Superior temporal gyrus (tissue), 1 donor: ENCODE data around the gene PPP1R36.
"Not testable (repeated sequence)": the region's sequence is repeated elsewhere in the genome, so short reads cannot be mapped to it uniquely, and the experiment has no call there.

ENCODE experiments used
- DNase-seq: peaks from one replicate; pipeline ENCODE4 v3.0.0-alpha.2; 2016; ENCODE audit errors: extremely low spot score

PPP1R36 gene

DNA sequence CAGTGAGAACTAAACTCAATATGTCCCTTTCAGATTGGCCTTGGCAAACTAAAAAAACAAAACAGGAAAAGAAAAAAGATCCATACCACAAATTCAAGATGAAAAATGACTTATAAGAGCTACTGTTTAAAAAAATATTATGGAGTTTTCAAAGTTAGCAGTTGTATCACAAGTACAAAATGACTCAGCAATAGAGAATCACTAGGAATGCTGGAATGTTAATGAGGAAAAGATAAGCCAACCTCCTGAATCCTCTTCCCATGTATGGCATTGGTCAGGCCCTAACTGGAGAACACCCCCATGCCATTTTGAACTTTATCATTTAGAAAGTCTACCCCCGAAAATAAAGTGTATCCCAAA, 62.2 kb downstream of the PPP1R36 start:
- no peak for DNase-seq

DNA sequence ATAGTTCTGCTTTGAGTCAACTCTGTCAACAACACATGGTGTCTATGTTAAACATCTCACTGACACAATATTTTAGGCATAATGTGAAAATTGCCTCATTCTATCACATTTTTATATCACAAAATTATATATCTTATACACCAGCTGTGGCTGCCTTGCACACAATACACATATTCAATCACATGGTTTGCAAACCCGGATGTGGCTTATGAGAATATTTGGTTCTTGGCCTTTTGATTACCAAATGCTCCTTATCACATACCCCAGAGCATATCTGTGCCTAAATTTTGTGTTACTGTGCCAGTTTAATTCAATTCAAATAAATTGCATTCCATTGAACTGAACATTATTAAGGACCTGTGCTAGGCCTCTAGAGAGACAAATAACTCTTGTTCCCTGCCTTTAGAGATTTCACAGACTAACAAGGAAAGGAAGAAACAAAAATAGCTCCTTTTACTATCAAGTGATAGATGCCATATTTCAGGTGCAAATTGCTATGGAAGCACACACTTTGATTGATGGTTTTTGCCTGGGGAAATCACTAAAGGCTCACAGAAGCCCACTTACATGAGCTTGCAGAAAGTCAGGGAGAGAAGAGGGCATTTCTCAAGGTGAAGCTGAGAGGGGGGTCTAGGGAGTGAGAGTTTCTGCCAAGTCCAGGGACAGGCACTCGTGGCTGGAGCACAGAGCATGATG, 63.4 kb downstream of the PPP1R36 start:
- DNase-seq, result no peak

DNA sequence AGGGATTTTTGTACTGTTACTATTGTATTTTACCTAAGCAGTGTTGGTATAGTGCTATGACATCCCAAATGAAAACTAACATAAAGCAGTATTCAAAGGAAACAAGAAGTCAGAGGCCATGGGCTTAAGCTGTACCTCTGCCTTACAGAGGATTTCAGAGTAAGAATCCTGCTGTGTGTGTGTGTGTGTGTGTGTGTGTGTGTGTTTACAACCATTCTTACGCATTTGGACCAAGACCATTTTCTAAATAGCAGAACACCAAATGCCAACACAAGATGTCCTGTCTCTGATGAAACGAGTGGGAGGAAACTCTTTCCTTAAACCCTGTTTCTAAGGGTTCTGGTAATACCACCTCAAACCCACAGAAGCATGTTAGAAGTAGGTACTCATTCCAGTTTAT, 64.4 kb downstream of the PPP1R36 start:
- no peak for DNase-seq

DNA sequence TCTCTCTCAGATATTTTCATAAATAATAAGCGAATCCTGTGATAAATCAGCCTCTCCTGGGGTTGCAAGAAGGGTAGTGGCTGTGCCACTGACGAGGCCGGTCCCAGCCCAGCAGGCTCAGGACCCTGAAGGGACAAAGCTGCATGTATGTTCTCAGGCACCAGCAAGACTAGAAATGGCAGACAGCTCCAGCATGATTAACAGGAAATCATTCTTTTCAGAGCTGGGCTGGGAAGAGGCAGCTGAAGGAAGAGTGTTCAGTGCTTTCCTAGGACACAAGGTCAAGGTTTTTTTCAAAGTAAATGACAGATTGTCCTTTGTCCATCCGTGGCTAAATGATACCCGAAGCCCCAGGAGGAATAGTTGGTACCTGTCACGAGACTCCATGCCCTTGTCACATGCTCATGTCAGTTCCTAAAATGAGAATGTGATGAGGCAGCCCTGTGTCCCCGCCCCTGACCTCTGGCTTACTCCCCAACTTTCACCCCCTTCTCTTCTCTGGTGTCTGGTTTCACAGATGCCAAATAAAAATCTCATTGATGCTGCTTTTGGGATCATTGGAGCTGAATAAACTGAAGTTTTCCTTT, 65.1 kb downstream of the PPP1R36 start:
- no peak for DNase-seq

DNA sequence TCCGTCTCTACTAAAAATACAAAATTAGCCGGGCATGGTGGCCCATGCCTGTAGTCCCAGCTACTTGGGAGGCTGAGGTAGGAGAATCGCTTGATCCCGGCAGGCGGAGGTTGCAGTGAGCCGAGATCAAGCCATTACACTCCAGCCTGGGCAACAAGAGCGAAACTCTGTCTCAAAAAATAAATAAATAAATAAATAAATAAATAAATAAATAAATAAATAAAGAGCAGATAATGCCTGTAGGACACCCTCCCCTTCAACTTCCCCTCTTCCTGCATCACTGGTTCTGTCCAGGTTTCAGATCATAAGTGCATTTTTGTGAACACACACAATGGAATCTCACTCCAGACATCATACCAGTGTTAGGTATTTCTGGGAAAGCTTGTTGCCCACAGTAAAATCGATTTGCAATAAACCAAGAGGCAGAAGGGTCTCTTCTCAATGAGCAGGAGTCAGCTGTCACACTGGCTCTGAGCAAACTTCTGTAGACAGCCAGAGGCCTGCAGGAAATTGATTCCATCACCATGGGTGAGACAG, 68.2 kb downstream of the PPP1R36 start:
- not testable (repeated sequence) for DNase-seq

DNA sequence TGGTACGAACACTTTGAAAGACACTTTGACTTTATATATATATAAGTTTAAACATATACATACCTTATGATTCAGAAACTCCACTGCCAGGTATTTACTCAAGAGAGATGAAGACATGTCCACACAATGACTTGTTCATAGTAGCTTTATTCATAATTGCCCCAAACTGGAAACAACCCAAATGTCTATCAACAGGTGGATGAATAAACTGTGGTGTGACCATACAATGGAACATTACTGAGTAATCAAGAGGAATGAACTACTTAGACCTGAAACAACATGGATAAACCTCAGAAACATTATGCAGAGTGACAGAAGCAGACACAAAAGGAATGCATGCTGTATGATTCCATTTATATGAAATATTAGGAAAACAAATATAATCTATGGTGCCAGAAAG, 71.1 kb downstream of the PPP1R36 start:
- no peak for DNase-seq

DNA sequence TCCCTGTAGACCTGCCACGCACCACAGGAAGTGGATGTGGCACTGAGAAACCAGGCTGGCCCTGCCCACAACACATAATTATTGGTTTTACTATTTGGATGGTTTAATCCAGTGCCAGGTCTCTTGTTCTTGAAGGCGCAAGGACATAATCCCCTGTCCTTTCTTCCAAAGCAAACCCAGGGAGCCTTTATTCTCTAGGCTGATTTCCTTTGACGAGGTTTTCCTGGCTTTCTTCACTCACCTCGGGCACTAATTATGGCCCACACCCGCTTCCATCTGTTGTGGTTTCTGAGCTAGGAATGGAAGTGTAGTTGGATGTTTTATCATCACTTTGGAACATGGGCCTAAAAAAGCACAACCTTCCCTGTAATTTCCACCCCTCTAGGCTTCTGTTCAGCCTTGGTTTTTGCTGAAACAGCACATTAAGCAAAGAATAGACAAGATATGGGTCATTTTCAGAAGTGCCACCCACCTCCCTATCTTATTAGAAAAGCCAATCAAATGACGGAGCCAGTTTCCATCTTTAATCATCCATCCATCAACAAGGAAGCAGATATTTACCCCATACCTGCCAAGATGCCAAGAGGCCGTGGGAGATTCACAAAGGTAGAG, 73.9 kb downstream of the PPP1R36 start:
- DNase-seq, result no peak

DNA sequence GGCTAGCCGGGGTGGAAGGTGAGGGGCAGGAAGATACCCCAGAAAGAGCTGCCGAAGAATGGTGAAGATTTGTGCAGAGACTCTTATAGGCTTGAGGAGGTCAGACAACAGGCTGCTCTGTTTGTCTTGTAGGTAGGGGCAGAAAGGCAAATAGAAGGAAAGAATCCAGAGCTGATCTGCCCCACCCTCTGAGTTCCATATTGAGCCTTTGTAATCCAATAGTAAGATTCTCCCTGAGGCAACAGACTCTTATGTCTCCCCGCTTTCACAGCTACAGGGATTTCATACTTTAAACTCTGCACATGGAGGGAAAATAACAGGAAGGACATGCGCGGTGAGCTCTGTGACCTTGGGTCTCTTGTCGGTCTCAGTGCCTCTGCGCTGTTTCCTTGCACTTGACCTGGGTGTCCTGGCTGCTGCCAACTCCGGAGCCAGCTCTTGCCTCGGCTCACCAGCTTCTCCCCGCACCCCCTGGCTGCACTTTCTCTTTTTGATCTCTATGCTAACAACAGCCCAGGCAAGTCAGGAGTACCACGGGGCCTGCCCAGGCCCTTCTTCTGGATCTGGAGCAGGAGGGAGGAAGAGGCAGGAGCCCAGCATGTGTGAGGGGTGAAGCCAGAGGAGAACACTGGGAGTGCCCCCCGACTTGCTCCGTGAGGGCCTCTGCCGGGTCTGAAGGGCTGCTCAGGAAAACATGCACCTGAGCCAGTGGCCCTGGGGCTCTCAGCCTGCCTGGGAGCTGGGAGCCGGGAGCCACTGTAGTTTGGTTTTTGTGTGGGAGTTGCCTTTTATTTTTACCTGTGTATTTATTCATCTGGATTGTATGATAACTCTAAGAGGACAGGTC, 75.8 kb downstream of the PPP1R36 start:
- DNase-seq, result no peak

DNA sequence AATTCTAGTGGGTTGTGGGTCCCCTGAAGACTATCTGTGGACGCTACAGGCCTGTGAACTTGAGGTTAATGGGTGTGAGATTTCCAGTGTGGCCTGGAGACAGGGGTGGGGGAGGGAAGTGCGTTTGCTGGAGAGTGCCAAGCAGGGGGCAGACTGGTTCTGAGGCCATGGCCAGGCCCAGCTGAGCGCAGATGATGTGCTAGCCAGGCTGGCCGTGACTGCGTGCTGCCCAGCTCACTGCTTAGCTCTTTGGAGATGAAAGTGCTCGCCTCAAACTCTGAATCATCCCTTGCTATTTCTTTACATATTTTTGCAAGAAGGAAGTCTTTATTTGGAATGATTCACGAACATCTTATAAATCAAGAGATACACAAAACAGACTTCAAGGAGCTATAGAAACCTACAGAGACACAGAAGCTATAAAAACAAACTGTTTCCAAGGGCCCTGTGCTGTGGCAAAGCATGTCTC, 79.2 kb downstream of the PPP1R36 start:
- DNase-seq, result peak; percentile 72

DNA sequence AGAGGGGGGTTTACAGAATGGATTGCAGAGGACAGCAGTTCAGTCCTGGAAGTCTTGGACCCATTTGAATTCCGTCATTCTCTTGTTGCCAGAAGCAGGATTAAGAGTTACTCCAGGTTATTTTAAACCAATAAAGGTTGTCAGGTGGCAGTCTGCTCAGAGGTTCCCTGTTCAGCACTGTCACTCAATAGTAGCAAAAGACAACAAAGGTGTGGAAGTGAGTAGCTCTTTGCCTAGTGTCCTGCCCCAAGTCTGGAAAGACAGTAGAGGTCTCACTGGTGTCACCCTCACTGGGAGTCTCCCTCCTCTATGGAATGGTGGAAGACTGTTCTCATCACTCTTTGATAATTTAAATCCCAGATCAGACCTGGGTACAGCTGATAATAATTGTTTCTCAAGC, 81.0 kb downstream of the PPP1R36 start:
- DNase-seq, result no peak

DNA sequence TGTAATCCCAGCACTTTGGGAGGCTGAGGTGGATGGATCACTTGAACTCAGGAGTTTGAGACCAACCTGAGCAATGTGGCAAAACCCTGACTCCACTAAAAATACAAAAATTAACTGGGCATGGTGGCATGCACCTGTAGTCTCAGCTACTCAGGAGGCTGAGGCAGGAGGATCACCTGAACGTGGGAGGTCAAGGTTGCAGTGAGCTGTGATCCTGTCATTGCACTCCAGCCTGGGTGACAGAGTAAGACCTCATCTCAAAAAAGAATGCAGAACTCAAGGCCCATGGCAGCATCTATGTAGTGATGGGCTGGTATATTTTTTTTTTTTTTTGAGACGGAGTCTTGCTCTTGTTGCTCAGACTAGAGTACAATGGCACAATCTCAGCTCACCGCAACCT, 81.5 kb downstream of the PPP1R36 start:
- not testable (repeated sequence) for DNase-seq

DNA sequence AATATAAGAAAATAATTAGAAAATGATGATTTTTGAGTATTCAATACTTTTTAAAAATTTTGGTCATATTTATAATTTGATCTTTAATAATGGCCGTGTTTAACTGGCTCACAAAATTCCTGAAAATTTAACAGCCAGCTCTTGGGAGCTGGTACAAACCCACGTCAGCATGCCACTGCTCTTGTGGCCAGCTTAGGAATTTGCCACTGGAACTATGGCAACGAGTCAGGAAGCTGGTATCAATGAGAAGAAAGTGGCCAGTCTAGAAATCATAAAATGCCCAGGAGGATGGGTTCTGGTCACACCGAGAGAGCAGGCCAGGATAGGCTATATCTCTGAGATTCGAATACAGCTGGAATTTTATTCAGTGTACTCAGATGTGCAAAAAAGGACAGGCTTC, 82.3 kb downstream of the PPP1R36 start:
- DNase-seq, result no peak

DNA sequence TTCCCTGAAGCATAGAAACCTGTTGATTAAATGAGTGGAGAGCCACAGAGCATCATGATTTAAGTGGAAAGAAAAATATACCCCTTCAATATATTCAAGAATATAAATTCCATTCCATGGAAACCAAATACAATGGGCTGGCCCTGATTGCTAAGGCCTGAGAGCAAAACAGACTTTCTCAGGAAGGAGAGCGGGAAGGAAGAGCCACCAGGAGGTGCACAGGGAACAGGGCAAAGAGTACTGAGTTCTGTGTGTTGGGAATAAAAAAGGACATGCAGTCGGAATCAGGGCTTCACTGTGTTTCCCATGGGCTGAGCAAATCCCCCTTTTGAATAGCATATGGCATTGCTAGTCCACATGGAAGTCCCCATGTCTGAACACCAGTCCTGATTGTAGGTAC, 84.8 kb downstream of the PPP1R36 start:
- no peak for DNase-seq

DNA sequence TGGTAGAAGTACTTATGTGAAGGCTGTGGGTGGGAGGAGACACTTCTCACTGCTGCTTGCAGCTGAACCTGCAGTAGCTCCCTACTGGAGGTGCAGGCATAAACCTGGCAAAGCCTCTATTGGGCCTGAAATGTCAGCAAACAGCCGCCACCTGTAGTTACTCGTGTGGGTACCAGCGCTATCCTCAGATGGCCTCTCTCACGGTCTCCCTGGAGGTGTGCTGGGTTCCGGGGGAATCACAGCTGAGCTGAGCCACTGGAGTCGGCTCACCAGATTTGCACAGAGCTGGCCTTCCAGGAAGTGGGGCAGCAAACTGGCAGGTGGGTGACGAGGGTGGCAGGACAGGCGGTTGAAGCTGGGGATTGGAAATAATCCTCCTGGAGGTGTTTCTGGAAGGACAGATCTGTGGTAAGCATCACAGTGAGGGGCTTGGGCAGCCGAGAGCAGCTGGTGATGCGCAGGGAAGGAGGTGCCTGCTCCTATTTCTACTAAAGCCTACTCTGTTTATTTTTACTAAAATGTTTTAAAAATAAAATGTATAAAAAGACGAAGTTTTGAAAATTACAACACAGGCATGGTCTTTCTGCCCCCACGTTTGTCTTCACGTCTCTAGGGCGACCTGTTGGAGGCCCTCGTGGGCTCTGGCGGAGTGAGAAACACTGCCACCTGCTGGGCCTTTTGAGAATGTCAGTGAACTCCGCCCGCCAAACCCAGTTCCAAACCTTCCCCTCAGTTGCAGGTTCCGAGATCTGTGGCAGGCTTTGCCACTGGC, 86.6 kb downstream of the PPP1R36 start:
- DNase-seq, result peak; percentile 93

DNA sequence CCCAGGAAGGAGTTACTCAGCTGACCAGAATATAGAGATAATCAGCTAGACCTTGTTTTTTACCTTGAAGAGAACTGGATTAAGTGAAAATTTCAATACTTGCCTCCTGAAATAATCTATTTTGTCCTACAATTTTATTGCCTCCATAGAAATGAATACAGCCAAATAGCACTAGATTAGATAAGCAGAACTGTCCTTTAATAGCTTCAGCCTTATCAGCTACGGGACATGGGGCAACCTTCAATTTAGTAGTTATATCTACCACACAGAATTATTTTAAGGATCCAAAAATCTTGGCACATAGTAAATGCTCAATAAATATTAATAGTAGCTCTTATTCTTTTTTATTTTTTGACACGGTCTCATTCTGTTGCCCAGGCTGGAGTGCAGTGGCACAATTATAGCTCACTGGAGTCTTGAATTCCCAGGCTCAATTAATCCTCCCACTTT, 87.2 kb downstream of the PPP1R36 start:
- DNase-seq, result no peak

DNA sequence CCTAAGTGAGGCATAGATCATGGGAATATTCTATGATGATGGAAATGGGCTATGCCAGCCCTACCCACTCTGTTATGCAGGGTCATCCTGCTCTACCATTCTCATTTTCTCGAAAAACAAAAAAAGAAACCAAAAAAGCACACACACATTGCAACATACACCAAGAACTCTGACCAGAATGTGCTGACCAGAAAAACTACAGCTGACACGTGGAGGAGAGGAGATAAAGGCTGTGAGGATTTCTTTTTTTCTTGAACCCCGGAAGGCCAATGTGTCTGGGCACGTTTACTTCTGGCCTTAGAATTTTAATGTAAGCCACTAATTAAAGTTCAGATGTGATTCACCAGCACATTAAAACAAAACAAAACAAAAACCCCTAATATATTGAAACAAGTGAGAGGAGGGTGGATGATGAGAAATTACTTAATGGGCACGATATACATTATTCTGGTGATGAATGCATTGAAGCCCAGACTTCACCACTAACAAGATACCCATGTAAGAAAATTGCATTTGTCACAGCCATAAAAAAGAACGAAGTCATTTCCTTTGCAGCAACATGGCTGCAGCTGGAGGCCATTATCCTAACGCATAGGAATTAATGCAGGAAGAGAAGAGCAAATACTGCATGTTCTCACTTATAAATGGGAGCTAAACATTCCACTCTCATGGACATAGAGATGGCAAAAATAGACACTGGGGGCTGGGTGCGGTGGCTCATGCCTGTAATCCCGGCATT, 88.1 kb downstream of the PPP1R36 start:
- no peak for DNase-seq

DNA sequence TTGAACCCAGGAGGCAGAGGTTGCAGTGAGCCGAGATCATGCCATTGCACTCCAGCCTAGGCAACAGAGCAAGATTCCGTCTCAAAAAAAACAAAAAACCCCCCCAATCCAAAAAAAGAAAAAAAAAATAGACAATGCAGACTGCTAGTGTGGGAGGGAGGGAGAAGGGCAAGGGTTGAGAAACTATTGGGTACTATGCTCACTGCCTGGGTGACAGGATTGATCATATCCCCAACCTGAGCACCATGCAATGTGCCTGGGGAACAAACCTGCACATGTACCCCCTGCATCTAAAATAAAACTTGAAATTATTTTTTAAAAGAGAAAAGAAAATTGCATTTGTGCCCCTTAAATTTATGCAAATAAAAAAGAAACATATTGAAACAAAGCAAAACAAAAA, 88.9 kb downstream of the PPP1R36 start:
- DNase-seq, result no peak
